Stimulated activated CD4-positive, alpha-beta T cell treated with anti-CD3 and anti-CD28 coated beads, Interleukin-12 subunit alpha, Interleukin-12 subunit beta, amount 100 ng/mL, for 24 hours (primary cell): ENCODE measurements around the gene EIF4A3.

Experiments used
- DNase-seq, 2 experiments: peaks; one replicate each; pipeline ENCODE4 v3.0.0-alpha.2; 2020; ENCODE audit warnings: low read depth in 2 of 2

EIF4A3 gene

GRCh38 chr17:80113033-80113484 is 33.9 kb downstream of the EIF4A3 start:
- no peak for DNase-seq

- no peak for DNase-seq
Measured at GRCh38 chr17:80112471-80113032, 34.4 kb downstream of the EIF4A3 start.

- DNase-seq, result no peak
Measured at GRCh38 chr17:80111702-80112470, 35.0 kb downstream of the EIF4A3 start.

- no peak for DNase-seq
Measured at GRCh38 chr17:80110927-80111701, 35.8 kb downstream of the EIF4A3 start.

GRCh38 chr17:80110447-80110812 is 36.5 kb downstream of the EIF4A3 start:
- DNase-seq, result no peak

GRCh38 chr17:80109713-80110446 is 37.0 kb downstream of the EIF4A3 start:
- no peak for DNase-seq

- DNase-seq, result no peak
Measured at GRCh38 chr17:80109066-80109660, 37.8 kb downstream of the EIF4A3 start.

- DNase-seq, result no peak
Measured at GRCh38 chr17:80108036-80108971, 38.6 kb downstream of the EIF4A3 start.

- no peak for DNase-seq
Measured at GRCh38 chr17:80107231-80108021, 39.5 kb downstream of the EIF4A3 start.

GRCh38 chr17:80106751-80107150 is 40.2 kb downstream of the EIF4A3 start:
- no peak for DNase-seq

GRCh38 chr17:80106176-80106575 is 40.8 kb downstream of the EIF4A3 start:
- no peak for DNase-seq

- no peak for DNase-seq
Measured at GRCh38 chr17:80105762-80106161, 41.2 kb downstream of the EIF4A3 start.

- DNase-seq, result no peak
Measured at GRCh38 chr17:80104956-80105375, 42.0 kb downstream of the EIF4A3 start.

GRCh38 chr17:80104321-80104955 is 42.5 kb downstream of the EIF4A3 start:
- no peak for DNase-seq

GRCh38 chr17:80103449-80104085 is 43.4 kb downstream of the EIF4A3 start:
- no peak for DNase-seq

- DNase-seq, result no peak
Measured at GRCh38 chr17:80102664-80103448, 44.1 kb downstream of the EIF4A3 start.

GRCh38 chr17:80101946-80102663 is 44.8 kb downstream of the EIF4A3 start:
- no peak for DNase-seq
